NAMALWA (cell line): ENCODE measurements around the gene ZCCHC9.
"Not testable (repeated sequence)": the region's sequence is repeated elsewhere in the genome, so short reads cannot be mapped to it uniquely, and the experiment has no call there.

Experiments used
- DNase-seq: peaks from one replicate; pipeline ENCODE4 v3.0.0-alpha.2; 2015; ENCODE audit warnings: low spot score

The ZCCHC9 gene

DNA sequence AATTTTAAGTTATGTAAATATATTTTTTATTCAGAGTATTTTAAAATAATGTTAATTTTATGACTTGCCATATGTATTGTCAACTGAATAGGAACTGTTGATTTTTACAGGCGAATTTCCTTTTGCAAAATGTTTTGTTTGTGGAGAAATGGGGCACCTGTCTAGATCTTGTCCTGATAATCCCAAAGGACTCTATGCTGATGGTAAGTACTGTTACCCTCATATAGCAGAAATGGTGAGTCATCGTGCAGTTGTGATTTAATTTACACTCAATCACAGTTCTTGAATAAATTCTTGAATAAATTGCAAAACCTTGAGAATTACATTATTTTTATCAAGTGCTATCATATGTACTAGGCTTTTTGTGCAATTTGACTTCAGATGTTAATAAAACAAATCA, 7.4 kb downstream of the ZCCHC9 start:
- DNase-seq, result no peak

DNA sequence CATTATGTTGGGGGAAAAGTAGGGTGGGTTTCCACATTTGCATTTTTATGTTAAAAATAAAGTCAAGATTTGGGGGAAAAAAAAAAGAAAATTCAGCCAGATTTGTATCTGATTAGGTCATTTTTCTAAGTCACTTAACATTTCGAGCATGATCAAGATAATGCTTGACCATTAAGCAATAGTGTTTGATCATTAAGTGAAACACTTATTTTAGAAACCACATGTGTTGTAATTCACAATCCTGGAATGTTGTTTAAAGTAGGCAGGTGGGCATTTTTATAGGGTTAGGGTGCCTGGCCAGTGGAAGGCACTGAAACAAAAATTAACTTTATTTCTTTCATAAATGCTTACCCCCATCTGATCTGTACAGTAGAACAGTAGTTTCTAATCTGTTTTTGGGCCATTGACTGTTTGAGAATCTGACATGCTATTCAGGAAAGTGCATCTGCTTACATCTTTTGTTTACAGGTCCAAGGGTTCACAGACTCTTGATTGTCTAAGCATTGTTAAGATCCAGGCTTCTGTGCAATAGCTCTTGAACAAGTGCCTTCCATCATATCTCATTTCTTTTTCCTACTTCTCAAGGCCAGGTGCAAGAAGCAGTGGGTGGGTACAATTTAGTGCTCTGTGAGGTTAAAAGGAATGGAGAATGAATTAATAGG, 9.1 kb downstream of the ZCCHC9 start:
- no peak for DNase-seq

DNA sequence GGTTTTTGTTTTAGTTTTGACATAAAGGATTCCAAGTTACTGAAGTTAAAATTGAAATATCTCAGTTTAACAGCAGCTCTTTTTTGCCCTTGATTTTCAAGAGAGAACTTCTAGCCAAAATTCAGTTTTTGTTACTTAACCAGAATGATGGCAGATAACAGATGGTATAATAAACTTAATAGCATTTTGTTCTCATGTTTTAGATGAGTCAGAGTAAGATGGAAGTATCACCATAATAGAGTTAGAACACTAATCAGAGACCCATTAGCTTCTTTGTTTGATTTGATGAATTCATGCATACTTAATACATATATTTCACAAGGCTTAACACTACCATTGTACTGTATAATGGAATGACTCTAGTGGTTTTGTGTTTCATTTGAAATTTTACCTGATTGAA, 11.9 kb downstream of the ZCCHC9 start:
- no peak for DNase-seq

DNA sequence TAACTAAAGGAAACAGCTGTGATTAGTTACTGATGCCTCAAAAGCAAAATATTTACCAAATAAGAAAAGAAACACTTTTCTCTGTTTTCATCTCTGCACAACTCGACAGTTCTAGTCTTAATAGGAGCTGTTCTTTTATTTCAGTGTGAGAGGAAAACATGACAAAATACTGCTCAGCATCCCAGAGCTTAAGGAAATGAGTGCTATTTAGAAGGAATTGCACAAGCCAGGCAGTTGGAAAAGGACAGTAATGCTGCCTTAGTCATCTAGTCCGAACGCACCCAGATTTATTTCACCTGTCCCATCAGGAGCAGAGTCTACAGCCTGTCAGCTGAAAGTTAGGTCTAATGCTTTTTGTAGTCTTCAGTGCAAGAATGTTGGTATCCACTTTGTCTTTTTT, 12.3 kb downstream of the ZCCHC9 start:
- no peak for DNase-seq

DNA sequence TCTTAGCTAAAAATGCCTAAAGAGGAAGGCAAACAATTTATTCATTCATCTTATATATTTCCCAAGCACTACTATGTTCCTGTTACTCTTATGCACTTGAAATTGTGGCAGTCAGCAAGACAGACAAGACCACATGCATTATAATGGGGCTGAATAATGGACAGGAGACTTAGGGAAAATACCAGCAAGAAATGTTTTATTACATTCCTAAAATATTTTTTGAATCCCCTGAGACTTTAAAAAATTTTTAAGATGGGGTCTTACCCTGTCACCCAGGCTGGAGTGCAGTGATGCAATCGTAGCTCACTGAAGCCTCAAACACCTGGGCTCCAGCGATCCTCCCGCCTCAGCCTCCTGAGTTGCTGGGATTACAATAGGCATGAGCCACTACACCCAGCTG, 13.2 kb downstream of the ZCCHC9 start:
- no peak for DNase-seq

DNA sequence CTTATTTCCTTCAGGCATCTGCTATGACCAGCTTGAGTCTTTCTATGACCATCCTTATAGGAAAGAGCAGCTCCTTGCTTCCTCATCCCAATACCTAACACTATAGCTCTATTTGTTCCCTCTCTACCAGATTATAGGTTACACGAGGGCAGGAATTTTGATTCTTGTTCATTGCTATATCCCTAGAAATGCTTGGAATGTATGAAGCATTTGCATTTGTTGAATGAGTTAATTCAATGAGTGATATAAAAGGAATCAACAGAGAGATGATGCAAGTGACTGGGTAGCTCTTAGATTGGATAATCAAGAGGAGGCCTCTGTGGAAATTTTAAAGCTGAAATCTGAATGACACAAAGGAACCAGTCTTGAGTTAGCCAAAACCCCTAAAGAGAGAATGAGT, 13.9 kb downstream of the ZCCHC9 start:
- no peak for DNase-seq

DNA sequence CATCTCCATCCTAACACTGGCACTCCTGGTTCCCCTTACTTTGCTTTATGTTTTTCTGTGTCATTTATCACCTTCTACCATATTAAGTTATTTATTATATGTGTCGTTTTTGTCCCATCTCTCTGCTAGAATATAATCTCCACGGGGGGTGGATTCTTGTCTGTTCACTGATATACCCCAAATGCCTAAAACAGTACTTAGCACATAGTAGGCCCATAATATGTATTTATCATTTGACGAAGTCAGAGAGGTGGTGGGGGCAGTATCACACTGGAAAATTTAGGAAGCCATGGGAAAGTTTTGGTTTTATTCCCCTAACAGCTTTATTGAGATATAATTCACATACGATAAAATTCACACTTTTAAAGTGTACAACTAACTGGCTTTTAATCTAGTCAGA, 14.4 kb downstream of the ZCCHC9 start:
- DNase-seq, result no peak

DNA sequence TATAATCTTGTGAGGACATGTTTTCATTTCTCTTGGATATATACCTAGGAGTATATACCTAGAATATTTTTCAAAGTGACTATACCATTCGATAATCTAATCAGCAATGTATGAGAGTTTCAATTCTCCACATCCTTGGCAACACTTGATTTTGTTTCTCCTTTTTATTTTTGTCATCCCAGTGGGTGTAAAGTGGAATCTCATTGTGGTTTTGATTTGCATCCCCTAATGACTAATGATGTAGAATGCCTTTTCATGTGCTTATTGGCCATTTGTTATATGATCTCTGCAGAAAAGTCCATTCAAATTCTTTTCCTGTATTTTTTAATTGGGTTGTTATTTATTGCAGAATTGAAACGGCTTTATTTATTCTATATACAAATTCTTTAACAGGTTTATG, 15.2 kb downstream of the ZCCHC9 start:
- no peak for DNase-seq

DNA sequence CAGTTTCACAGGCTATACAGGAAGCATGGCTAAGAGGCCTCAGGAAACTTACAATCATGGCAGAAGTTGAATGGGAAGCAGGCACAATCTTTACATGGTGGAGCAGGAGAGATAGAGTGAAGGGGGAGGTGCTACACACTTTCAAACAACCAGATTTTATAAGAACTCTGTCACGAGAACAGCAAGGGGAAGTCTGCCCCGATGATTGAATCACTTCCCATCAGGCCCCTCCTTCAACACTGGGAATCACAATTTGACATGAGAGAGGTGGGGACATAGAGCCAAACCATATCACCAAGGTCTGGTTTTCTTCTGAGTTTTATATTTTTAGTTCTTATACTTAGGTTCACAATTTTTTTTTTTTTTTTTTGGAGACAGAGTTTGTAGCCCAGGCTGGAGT, 16.1 kb downstream of the ZCCHC9 start:
- no peak for DNase-seq

DNA sequence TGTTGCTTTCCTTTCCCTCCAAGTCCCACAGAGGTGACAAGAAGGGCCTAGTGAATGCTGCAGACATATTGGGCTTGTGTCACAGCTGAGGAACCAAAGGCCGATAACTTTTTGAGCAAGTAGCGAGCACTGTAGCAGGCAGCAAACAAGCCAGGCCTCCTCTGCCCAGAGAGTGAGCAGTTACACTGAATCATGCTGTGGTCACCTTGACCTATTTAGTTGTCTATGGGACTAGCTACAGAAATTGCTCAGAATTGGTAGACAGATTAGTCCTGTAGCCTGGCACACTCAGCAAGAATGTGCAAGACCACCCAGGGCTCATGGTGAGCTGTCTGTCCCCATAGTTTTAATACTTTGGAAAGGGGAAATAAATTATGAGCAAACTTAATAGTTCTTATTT, 25.2 kb downstream of the ZCCHC9 start:
- no peak for DNase-seq

DNA sequence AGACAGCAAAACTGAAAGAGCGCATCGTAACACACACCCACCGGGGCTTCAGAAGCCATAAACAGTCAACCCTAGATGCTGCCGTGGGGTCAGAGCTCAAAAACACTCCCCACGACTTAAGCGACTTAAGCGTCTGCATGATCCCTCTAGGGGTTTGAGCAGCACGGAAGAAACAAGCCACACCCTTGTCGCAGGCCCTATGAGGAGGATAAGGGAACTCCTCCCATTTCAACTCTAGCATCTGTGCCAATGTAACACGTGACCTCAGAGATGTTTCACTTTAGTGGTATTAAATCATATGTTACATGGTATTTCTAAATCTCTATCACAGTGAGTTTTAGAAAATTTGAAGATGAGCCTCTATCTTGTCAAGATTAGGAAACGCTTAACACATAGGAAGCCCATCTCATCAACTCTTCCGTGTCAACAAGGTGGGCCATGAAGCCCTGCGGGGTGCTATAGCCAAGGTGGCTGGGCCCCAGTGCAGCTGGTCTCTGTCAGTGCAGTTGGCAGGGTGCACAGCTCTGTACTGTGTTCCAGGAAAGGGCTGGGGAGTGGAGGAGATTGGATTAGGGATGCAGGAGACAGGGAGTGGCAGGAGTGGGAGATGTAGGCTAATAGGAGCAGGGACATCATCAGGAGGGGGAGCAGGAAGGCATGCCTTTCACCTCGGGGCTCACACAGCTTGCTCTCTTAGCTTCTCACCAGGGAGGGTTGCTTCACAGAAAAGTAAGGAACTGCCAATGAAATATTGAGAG, 33.1 kb downstream of the ZCCHC9 start:
- DNase-seq, result no peak

DNA sequence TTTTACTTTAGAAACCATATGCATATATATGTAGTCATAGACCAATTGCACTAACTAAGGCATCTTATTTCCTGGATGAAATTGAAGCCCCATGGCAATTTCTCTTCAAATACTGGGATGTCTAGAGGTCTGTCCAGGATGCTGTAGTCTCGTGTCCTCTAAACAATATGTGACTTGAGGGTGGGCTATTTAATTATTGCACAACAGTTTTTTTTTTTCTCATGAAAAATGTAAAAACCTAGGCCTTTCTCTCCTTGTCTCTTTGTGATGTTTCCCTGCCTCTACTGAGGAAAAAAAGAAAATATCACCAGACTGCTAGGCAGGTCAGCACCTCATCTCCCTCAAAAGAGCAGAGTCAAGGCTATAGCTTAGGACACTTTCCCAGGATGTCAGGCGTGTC, 34.6 kb downstream of the ZCCHC9 start:
- DNase-seq, result no peak

DNA sequence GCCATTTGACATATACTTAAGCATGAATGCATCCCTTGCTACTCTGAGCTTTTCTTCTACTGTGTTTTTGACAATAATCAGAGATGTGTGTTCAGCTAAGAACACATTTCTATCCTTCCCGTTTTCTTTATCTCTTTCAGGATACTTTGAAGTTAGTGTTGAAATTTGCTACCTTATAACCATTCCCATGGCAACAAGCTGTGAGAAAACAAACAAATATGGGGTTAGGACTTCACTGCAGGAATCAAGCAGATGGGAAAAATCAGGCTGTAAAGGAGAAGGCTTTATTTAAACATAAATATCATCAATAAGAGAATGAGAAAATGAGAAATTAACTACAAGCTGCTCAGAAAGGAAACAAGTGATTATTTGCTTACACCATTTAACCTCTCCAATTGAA, 35.2 kb downstream of the ZCCHC9 start:
- DNase-seq, result no peak

DNA sequence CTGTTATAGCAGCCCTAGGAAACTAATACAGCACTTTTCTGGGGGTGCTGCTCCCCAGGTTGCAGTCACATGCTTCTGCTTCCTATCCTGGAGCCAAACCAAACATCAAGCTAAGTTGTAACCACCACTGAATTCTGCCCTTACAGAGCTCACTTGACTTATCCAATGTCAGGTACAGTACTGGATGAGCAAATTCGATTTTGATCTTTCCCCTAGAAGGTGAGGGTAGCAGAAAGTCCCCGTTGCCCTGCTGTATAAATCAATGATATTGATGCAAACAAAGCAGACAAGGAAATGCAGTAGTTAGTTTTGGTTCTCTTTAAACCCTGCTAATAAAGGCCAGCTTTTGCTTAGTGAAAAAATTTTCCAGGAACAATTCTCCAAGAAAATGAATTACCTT, 36.4 kb downstream of the ZCCHC9 start:
- DNase-seq, result no peak

DNA sequence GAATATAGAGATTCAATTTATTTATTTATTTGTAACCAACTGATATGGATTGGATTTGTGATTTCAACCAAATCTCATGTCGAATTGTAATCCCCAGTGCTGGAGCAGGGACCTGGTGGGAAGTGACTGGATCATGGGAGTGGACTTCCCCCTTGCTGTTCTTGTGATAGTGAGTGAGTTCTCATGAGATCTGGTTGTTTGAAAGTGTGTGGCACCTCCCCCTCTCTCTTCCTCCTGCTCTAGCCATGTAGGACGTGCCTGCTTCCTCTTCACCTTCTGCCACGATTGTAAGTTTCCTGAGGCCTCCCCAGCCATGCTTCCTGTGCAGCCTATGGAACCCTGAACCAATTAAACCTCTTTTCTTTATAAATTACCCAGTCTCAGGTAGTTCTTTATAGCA, 36.8 kb downstream of the ZCCHC9 start:
- not testable (repeated sequence) for DNase-seq

DNA sequence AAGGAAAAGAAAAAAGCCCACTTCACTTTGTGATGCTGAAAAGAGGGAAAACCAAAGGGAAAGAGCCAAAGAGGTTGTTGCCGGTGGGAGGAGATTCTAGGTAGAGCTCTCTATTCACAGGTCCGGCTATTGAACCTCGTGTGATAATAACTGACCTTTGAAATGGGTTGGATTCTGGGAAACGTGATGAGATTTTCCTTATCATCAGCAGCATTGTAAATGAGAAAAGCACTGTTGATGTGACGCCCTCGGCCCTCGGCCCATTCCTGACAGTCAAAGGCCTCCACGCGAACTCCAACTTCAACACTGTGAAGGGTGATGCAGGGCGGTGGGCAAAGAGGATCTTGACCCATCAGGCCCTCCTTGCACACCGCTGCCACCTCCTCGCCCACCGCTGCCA, 43.3 kb downstream of the ZCCHC9 start:
- no peak for DNase-seq

DNA sequence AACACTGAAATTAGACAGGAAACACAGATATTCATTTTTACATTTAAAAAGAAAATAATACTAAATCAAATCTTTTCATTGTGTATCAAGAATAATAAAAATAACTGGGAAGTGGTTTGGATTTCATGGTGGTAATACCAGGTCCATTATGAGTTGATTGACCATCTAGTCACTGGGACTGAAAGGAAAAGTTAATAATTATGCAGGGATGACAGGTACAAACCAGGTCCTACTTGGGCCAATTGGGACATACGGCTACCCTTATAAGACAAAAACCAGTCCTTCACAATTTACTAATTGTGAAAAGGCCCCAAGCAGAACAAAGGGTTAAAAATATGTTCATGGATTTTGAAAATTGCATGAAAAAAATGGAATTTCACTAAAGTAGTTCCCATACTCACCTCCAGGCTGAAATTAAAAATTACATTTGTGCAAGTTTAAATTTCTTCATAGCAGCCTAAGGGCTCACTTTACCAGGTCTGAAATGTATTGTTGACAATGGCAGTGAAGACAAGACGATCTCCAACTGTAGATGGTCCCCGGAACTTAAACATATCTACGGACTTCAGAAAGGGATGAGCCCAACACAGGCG, 44.1 kb downstream of the ZCCHC9 start:
- DNase-seq, result no peak

DNA sequence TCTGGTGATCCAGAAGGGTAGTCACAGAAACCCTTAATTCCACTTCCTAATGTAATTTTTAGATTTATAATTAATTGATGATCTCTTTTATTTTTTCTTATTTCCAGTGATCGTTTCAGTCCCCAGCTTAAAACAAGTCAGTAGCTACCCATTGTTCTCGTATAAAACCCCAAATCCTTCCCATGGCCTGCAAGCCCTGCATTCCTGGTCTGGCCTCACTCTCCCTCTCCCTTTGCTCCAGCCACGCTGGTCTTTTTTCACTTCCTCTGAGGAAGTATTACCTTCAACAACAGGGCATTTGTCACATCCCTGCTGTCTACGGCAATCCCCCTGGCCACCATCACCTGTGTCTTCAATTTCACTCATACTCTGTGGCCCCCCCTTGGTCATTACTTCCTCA, 47.8 kb downstream of the ZCCHC9 start:
- DNase-seq, result no peak

DNA sequence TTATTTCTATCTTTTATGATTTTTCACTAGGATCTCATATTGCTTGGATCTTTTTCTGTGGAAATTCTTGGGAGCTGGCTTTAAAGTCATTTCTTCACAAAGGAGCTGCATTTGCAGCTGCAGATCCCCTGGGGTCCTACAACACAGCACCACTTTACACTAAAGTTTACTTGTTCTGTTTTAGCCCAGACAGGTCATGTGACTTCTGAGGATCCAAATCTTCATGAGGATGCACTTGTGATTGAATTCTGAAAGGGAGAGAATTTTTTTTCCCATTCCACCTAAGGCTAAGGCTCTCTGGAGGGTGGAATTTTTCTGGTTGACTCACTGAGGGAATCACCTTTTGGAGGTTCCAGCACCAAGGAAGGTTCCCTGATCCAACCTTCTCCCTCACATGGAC, 49.1 kb downstream of the ZCCHC9 start:
- no peak for DNase-seq

DNA sequence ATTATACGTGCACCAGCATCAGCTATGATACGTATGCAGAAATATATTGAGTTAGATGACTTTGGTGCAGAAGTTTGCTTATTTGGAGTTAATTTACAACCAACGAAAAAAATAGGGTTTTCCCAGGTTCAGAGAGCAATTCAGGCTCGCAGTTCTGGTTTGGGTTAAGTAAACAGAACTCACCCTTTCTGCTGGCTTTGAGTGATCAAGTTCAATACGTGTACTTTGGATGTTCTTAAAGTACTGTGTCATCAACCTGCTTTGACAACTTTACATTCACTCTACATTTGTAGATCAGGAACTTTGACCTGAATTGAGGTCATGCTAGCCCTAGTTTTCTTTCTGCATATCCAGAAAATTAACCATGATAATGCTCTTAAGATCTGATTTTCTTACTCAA, 51.8 kb downstream of the ZCCHC9 start:
- DNase-seq, result no peak

DNA sequence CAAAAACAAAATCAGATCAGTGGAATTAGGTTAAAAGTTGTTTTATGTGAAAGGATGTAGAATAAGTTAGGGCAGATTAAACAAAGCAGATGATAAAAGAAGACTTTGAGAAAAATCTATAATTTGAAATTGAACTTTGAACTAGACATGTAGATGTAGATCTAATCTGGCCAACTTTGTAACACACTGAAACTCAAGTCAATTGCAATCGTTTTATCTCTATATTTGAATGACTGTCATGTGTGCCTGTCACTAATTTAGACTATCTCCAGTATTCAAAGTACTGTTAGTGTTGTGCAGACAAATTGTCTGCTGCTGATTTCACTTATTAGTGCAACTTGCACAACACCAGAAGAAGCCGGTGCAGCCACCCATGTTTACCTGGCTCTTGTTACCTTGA, 52.7 kb downstream of the ZCCHC9 start:
- DNase-seq, result no peak

DNA sequence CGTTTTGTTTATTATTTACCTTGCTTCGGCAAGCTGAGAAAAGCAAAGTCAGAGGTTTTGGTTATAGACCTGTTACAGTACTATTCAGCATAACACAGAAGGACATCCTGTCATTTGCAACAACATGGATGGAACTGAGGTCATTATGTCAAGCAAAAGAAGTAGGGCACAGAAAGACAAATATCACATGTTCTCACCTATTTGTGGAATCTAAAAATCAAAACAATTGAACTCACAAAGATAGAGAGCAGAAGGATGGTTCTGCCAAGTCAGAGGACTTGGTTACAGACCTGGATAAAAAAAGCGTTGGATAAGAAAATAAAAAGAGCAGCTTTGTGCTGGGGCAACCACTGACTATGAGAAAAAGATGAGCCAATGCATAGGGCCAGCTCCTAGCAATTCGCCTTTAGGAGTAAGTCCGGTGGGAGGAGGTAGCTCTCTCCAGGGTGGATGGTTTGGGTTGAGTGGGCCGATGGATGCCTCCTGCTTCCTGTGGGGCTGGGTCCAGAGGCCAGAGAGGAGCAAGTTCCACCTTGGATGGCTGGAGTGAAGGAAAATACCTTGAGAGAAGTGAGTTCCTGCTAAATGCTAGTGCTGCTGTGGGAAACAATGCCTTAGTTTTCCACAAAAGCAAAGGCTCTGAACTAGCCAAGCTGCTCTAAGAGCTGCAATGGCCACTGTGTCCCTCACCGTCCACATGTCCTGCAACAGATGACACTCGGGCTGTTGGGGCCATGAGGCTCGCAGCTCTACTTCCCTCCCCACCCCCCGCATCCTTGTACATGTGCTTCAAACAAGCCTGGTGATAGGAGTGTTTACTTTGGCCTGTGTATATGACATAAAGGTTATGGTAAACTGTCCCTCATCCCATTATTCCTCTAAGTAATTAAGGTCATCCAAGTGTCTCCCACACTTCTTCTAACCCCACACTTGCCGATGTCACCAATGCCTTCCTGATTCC, 54.2 kb downstream of the ZCCHC9 start:
- DNase-seq, result no peak

DNA sequence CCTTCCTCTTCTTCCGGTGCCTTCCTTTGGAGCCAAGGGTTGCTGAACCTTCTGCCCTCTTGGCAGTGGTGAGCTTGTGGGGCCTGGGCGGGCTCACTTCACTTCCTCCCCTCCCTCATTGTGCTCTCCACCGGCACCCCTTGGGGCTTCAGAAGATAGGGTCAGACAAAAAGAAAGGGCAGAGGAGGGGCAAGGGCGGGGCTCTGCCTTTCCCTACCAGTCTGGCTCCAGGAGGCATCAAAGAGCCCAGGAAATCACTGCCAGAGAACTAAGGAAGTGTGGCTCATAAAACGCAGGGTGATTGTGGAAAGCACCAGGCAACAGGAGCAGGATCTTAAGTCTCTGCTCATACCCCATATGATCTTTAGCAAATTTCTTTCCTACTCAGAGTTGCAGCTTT, 57.7 kb downstream of the ZCCHC9 start:
- no peak for DNase-seq
